Natural killer cell (primary cell): Measurements from ENCODE around the gene IGLON5. TPM values are rescaled to one million over a fixed set of nuclear protein-coding genes. Genes with fewer than 3 reads are reported as not detected.

Experiments used
- ATAC-seq, 3 donors: fragments of 150-1000 bp in 2 of 3; fragments of 200-7000 bp in 1 of 3; cut with Tn5 transposase; 1 replicate in 1 of 3; 2 replicates in 2 of 3; pipeline ENCODE4 v1.10.0; 2021; ENCODE audit warnings: mild to moderate bottlenecking in 2 of 3, moderate library complexity in 2 of 3
- DNase-seq, 2 donors: peaks; one replicate each; pipeline versions ENCODE4 v3.0.0 to v3.0.0-alpha.2; 2013 to 2021; ENCODE audit warnings: mixed read lengths in 1 of 2
- H3K27ac ChIP-seq: one replicate; pipeline ENCODE4 v1.5.1; 2013; ENCODE audit warnings: mild to moderate bottlenecking, low read length
- H3K27me3 ChIP-seq: one replicate; pipeline ENCODE4 v1.6.1; 2013; ENCODE audit warnings: low read length; ENCODE audit not compliant: control insufficient read depth, insufficient read depth
- H3K36me3 ChIP-seq: one replicate; pipeline ENCODE4 v1.6.1; 2013; ENCODE audit warnings: low read length; ENCODE audit not compliant: control insufficient read depth, insufficient read depth
- H3K4me1 ChIP-seq: one replicate; pipeline ENCODE4 v1.6.1; 2013; ENCODE audit warnings: low read length; ENCODE audit not compliant: control insufficient read depth, insufficient read depth
- H3K4me3 ChIP-seq: one replicate; pipeline ENCODE4 v1.5.1; 2013; ENCODE audit warnings: low read length
- H3K9me3 ChIP-seq: one replicate; pipeline ENCODE4 v1.6.1; 2013; ENCODE audit warnings: low read length; ENCODE audit not compliant: control insufficient read depth, insufficient read depth
- H3K27ac Mint-ChIP-seq, 2 donors: one replicate each; pipeline ENCODE4 v1.8.0; 2022; ENCODE audit warnings: mild to moderate bottlenecking in 2 of 2, mixed read lengths in 2 of 2, moderate library complexity in 1 of 2
- H3K27me3 Mint-ChIP-seq, 2 donors: one replicate each; pipeline ENCODE4 v1.8.0; 2022; ENCODE audit warnings: low read depth in 2 of 2, mixed read lengths in 2 of 2
- H3K36me3 Mint-ChIP-seq: one replicate; pipeline ENCODE4 v1.8.0; 2022; ENCODE audit warnings: mixed read lengths
- H3K4me1 Mint-ChIP-seq, 2 donors: one replicate each; pipeline ENCODE4 v1.8.0; 2022; ENCODE audit warnings: mixed read lengths in 2 of 2
- H3K4me3 Mint-ChIP-seq: one replicate; pipeline ENCODE4 v1.8.0; 2022; ENCODE audit warnings: mild to moderate bottlenecking, moderate library complexity, mixed read lengths
- H3K9me3 Mint-ChIP-seq, 2 donors: one replicate each; pipeline ENCODE4 v1.8.0; 2022; ENCODE audit warnings: mixed read lengths in 2 of 2
- CTCF ChIP-seq: fragments of 200-600 bp; IDR thresholded peaks from one replicate; pipeline ENCODE4 v1.8.0; 2022; ENCODE audit warnings: antibody characterized with exemption
- WGBS: methylation state at CpG from one replicate; pipeline ENCODE4 v1.1.7; 2013; ENCODE audit warnings: missing lambda C conversion rate; ENCODE audit not compliant: insufficient coverage; 5-methylcytosine and 5-hydroxymethylcytosine counted together
- intact Hi-C: fragments of 100-400 bp; cut with micrococcal nuclease; formaldehyde crosslinking; loops from one replicate; pipeline ENCODE4 v1.14.2; 2022
- total RNA-seq, 4 donors: library from RNA; stranded (reverse); fragments of 120-200 nt in 1 of 4; gene quantifications; one replicate each; pipeline versions ENCODE4 v1.2.3 to v1.2.4, GENCODE V29; 2013 to 2022

IGLON5 gene
- total RNA-seq, 3 donors from 2014 or later (not counting 1 experiment from before 2014, with no cell fraction given), result not detected

GRCh38 chr19:51329411-51329810 lies 18.0 kb downstream of the IGLON5 start:
- TF ChIP-seq CTCF, result no peak
- ATAC-seq, result no peak
- peaks cover 20% of the 10 kb centered on the region for H3K27me3 ChIP-seq

GRCh38 chr19:51330366-51330765 lies 18.9 kb downstream of the IGLON5 start:
- Histone ChIP-seq H3K27me3 (peaks cover 20% of the 10 kb centered on the region), H3K4me3 (no peak overlapping the region), H3K27ac (no peak overlapping the region), H3K9me3 (no peaks in the 10 kb centered on the region), H3K4me1 (peaks cover 20% of the 10 kb centered on the region), H3K36me3 (no peaks in the 10 kb centered on the region)
- no peak for DNase-seq
- no peak for ATAC-seq
- Mint-ChIP-seq H3K27me3 (peaks cover 26 to 33% of the 10 kb centered on the region in 2 donors), H3K4me3 (no peak overlapping the region), H3K27ac (no peak overlapping the region), H3K4me1 (peaks cover 9 to 22% of the 10 kb centered on the region in 2 donors), H3K36me3 (no peaks in the 10 kb centered on the region), H3K9me3 (no peaks in the 10 kb centered on the region)
- intact Hi-C loops, result no loop called here
- WGBS, result 97% methylated on average over 4 of the region's 4 CpGs
- TF ChIP-seq CTCF, result no peak

More at GRCh38 chr19:51329411-51329810, 18.0 kb downstream of the IGLON5 start:
- DNase-seq, result no peak
- Histone ChIP-seq H3K27ac (no peak overlapping the region), H3K9me3 (no peaks in the 10 kb centered on the region), H3K36me3 (no peaks in the 10 kb centered on the region), H3K4me1 (peaks cover 20% of the 10 kb centered on the region), H3K4me3 (no peak overlapping the region)
- WGBS, result 79% methylated on average over 5 of the region's 5 CpGs
- H3K36me3 Mint-ChIP-seq, result no peaks in the 10 kb centered on the region
- H3K27me3 Mint-ChIP-seq, result peaks cover 28 to 30% of the 10 kb centered on the region in 2 donors
- peaks cover 9 to 22% of the 10 kb centered on the region in 2 donors for H3K4me1 Mint-ChIP-seq
- no peaks in the 10 kb centered on the region for H3K9me3 Mint-ChIP-seq
- H3K4me3 Mint-ChIP-seq, result no peak overlapping the region
- no peak overlapping the region for H3K27ac Mint-ChIP-seq
- intact Hi-C loops, result no loop called here

GRCh38 chr19:51331193-51331592 lies 19.7 kb downstream of the IGLON5 start:
- Mint-ChIP-seq H3K9me3 (no peaks in the 10 kb centered on the region), H3K36me3 (no peaks in the 10 kb centered on the region), H3K27ac (no peak overlapping the region), H3K4me1 (peaks cover 9 to 17% of the 10 kb centered on the region in 2 donors), H3K4me3 (no peak overlapping the region), H3K27me3 (peaks cover 26 to 28% of the 10 kb centered on the region in 2 donors)
- WGBS, result 81% methylated on average over 3 of the region's 3 CpGs
- Histone ChIP-seq H3K27me3 (peaks cover 17% of the 10 kb centered on the region), H3K27ac (no peak overlapping the region), H3K36me3 (no peaks in the 10 kb centered on the region), H3K9me3 (no peaks in the 10 kb centered on the region), H3K4me1 (peaks cover 20% of the 10 kb centered on the region), H3K4me3 (no peak overlapping the region)
- DNase-seq (no peak), ATAC-seq (no peak)
- intact Hi-C loops, result no loop called here
- TF ChIP-seq CTCF, result no peak

GRCh38 chr19:51331716-51332115 lies 20.3 kb downstream of the IGLON5 start:
- DNase-seq, result no peak
- H3K9me3 ChIP-seq, result no peaks in the 10 kb centered on the region
- no peak overlapping the region for H3K4me3 ChIP-seq
- Mint-ChIP-seq H3K4me3 (no peak overlapping the region), H3K9me3 (no peaks in the 10 kb centered on the region), H3K4me1 (peaks cover 9 to 17% of the 10 kb centered on the region in 2 donors), H3K27ac (no peak overlapping the region), H3K27me3 (peaks cover 25 to 26% of the 10 kb centered on the region in 2 donors), H3K36me3 (no peaks in the 10 kb centered on the region)
- peaks cover 15% of the 10 kb centered on the region for H3K27me3 ChIP-seq
- 89% methylated on average over 6 of the region's 6 CpGs for WGBS
- intact Hi-C loops, result no loop called here
- no peak for ATAC-seq
- TF ChIP-seq CTCF, result no peak
- peaks cover 19% of the 10 kb centered on the region for H3K4me1 ChIP-seq
- no peaks in the 10 kb centered on the region for H3K36me3 ChIP-seq
- H3K27ac ChIP-seq, result no peak overlapping the region
